Choroid plexus epithelial cell (primary cell): ENCODE data around the gene AP1B1.

Experiments
- DNase-seq: peaks from one replicate; pipeline ENCODE4 v3.0.0-alpha.2; 2010; ENCODE audit warnings: low read depth
- H3K4me3 ChIP-seq: 2 replicates; pipeline ENCODE4 v1.5.1; 2011; ENCODE audit warnings: low read depth, mild to moderate bottlenecking, control low read depth, low read length, moderate library complexity
- CTCF ChIP-seq: conservative IDR thresholded peaks from 2 replicates; pipeline ENCODE4 v1.5.1; 2011; ENCODE audit warnings: low read depth, mild to moderate bottlenecking, control low read depth, inconsistent platforms, low read length, moderate library complexity

AP1B1 gene

DNA sequence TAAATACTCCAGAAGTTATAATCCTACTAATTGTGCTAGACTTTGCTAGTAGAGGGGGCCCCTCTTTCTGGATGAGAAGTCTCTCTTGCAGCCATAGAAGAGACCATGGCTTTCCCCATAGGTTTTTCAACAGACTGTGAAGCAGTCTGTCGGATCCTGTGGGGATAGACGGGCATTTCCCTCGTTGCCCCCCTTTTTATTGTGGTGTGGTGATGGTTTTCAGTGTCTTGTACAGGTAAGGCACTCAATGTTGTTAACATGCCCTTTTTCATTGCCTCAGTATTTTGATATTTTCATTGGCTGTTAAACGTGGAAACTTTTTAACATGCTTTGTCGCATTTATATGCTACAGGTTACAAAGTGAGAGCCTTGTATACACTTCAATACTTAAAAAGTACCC, 98.3 kb downstream of the AP1B1 start:
- TF ChIP-seq CTCF, result no peak
- DNase-seq, result no peak
- H3K4me3 ChIP-seq, result no peak overlapping the region

DNA sequence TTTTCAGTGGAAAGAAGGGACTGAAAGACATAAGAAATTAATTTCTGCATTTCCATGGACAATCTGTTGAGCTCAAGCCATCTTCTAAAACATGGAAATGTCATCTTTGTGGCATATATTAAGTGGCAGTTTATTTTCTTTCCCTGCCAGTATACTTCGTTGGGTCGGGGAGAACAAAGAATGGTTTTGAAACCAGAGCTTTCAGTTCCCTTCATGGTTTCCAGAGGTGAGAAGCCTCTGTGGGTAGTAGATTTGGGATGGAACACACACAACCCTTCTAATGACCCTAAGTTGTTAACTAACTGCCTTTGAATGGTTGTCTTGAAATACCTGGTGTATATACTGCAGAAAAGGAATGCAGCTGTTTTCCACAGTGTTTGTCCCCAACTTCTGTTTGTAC, 99.5 kb downstream of the AP1B1 start:
- no peak overlapping the region for H3K4me3 ChIP-seq
- DNase-seq, result no peak
- no peak for TF ChIP-seq CTCF

GRCh38 chr22:29284196-29284595, 104.2 kb downstream of the AP1B1 start:
- TF ChIP-seq CTCF, result no peak
- no peak for DNase-seq
- no peak overlapping the region for H3K4me3 ChIP-seq

DNA sequence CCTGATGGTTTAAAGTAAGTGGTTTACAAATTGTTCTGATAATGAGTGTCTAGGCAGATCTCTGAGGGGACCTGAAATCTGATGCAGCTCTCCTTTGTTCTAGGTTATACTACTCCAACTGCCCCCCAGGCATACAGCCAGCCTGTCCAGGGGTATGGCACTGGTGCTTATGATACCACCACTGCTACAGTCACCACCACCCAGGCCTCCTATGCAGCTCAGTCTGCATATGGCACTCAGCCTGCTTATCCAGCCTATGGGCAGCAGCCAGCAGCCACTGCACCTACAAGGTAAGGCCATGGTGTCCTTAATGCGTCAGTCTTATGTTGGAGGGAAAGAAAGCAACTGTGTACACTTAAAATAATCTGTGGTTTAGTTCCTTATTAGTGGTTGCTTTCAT, 110.4 kb downstream of the AP1B1 start:
- DNase-seq, result no peak
- no peak for TF ChIP-seq CTCF
- H3K4me3 ChIP-seq, result no peak overlapping the region
